ENCODE data around the gene HOXA1.

HOXA1 gene

DNA sequence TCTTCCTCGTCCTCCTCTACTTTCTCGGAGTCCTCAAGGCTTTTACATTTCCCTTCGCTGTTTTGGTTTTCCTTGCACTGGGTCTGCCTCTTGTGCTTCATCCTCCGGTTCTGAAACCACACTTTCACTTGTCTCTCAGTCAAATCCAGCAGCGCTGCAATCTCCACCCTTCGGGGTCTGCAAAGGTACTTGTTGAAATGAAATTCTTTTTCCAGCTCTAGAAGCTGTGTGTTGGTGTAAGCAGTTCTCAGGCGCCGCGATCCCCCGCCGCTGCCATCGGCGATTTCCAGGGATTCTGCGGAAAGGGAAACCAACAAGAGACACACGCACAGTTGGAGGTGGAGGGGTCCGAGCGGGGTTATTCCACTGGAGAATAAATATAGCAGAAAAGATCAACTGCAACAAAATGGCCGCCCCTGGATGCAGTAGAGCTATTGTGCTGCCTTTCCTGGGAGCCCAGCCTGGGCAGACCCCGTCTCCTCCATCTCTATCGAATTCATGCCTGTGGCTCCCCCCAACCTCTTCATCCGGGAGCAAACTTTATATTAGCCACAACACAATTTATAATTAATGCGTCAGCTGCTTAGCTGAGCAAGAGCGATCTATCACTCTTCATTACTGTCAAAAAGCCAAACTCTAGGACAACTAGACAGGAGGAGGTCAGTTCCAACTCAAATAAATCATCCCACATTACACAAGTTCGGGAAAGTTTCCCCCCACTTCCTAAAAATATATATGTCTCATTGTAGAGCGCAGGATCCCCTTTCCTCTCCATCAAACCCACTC, 5.6 kb upstream of the HOXA1 start:
- H3K36me3 ChIP-seq (ENCODE audit: insufficient read depth, low read length) = no peaks in the 10 kb centered on the region
- peak overlapping the region; percentile 33; the same call in 1 of the 2 replicates for H3K4me3 ChIP-seq (ENCODE audit: low read length)
- peaks cover 100% of the 10 kb centered on the region for H3K27me3 ChIP-seq (ENCODE audit: insufficient read depth, low read length)
- no peak overlapping the region; the same call in 1 of the 2 replicates for H3K9ac ChIP-seq (ENCODE audit: low read depth, low read length)
- H3K27ac ChIP-seq (ENCODE audit: low read depth, low read length) = peak overlapping the region; percentile 57; the same call in 1 of the 2 replicates
- H3K9me3 ChIP-seq (ENCODE audit: insufficient read depth, low read depth, low read length) = no peaks in the 10 kb centered on the region
- H3K4me1 ChIP-seq (ENCODE audit: insufficient read depth, low read length) = peaks cover 22% of the 10 kb centered on the region
- 9% methylated on average over 25 of the region's 25 CpGs for WGBS

DNA sequence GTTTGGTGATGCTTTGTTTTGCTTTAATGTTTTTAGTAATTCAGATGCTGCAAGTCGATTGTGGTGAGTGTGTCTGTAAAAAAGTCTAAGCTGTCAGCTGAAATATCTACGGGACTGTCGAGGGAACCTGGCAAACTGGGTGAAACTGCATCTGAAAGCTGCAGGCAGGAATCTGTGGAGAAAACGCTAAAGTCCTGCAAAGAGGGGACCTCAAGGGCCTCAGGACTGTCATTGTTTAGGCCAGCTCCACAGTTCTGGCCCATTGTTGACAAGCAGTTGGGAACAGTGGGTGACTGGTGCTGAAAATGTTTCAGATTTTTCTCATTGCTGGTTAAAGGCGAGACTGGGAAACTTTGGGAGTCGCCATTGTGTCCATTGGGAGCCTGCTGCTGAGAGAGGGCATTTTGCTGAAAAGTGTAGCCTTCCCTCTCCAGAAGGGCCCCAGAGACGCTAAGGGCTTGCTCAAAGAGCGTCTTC, 4.9 kb upstream of the HOXA1 start:
- Histone ChIP-seq H3K9ac (ENCODE audit: low read depth, low read length) (no peak overlapping the region; the same call in 1 of the 2 replicates), H3K4me1 (ENCODE audit: insufficient read depth, low read length) (peaks cover 21% of the 10 kb centered on the region), H3K27me3 (ENCODE audit: insufficient read depth, low read length) (peaks cover 100% of the 10 kb centered on the region), H3K36me3 (ENCODE audit: insufficient read depth, low read length) (no peaks in the 10 kb centered on the region), H3K4me3 (ENCODE audit: low read length) (peak overlapping the region; percentile 33; the same call in 1 of the 2 replicates), H3K9me3 (ENCODE audit: insufficient read depth, low read depth, low read length) (no peaks in the 10 kb centered on the region), H3K27ac (ENCODE audit: low read depth, low read length) (peak overlapping the region; percentile 57; the same call in 1 of the 2 replicates)
- WGBS = 7% methylated on average over 8 of the region's 8 CpGs

DNA sequence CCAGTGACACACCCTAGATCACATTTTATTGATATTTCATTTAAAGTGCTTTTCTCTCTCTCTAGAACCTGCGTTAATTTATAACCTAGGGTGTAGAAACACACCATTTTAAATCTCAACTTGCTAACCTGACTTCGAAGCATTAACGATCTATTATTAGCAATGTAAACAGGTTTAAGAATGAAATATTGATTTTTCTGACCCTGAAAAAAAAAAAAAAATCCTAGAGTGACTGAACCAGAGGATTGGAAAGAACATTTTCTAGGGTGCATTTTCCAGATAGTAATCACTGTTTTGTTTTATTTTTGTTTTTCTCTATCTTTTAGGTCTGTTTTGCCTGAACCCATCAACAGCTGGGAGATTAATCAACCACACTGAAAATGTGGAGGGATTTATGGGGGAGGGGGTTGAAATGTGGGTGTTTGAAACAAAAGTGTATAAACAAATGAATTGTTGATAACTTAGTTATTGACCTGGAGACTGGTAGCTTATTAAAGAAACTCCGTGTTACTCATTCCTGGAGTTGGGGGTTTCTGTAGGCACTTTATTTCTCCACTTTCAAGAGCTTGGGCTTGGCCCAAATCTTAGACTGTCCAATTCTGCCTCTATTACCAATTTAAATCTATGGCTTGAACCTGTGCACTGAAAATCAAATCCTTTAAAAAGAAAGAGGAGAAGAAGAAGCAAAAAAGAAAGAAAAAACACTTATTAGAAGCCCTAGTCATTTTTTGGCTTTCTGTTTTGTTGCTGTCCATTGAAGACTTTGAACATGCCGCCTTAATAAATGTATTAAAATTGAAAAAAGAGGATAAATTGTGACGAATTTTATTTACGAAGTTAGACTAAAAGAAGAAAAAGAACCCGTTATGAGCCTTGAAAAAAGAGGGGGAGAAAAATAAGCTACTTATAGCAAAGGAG, 3.9 kb upstream of the HOXA1 start:
- H3K27ac ChIP-seq (ENCODE audit: low read depth, low read length) = no peak overlapping the region
- no peaks in the 10 kb centered on the region for H3K36me3 ChIP-seq (ENCODE audit: insufficient read depth, low read length)
- peaks cover 100% of the 10 kb centered on the region for H3K27me3 ChIP-seq (ENCODE audit: insufficient read depth, low read length)
- H3K9ac ChIP-seq (ENCODE audit: low read depth, low read length) = no peak overlapping the region
- WGBS = 61% methylated on average over 7 of the region's 8 CpGs
- peaks cover 21% of the 10 kb centered on the region for H3K4me1 ChIP-seq (ENCODE audit: insufficient read depth, low read length)
- no peaks in the 10 kb centered on the region for H3K9me3 ChIP-seq (ENCODE audit: insufficient read depth, low read depth, low read length)
- H3K4me3 ChIP-seq (ENCODE audit: low read length) = peak overlapping the region; percentile 51; the same call in 1 of the 2 replicates

DNA sequence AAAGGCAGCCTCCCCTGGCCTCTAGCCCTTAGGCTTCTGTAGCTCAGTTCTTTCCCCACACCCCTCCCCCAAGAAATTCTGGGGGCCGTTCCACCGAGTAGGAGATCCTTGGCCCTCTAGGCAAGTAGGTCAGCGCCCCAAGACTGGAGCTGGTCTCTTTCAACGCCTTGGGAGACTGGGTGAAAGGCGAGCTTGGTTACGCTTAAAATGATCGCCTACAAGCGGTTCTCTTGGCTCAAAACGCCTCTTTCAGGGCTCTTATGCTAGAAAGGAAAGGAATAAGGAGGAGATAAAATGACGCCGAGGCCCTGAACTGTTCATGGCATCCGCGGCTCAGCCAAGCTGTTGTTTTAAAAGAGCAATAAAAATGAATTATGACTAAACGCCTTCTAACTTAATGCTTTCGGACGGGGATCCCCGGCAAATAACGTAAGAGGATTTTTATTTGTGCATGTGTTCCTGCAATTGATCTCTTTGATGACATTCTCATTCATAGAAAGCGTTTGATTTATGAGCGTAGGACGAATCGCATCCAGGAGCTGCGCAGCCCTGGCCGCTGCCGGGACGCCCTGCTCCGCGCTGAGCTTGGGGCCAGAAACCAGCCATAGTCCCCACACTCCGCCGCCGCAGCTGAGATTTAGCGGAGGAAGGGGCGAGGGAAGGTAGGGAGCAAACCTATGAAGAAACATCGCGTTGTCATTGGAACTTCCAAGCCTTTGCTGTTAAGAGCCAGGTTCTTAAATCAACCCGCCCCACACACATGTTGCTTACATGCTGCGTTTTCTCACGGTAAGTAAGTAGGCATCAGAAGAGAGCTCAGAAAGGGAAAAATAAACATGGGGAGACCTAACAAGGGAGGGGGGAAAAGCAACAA, 3.0 kb upstream of the HOXA1 start:
- H3K27ac ChIP-seq (ENCODE audit: low read depth, low read length) = no peak overlapping the region

DNA sequence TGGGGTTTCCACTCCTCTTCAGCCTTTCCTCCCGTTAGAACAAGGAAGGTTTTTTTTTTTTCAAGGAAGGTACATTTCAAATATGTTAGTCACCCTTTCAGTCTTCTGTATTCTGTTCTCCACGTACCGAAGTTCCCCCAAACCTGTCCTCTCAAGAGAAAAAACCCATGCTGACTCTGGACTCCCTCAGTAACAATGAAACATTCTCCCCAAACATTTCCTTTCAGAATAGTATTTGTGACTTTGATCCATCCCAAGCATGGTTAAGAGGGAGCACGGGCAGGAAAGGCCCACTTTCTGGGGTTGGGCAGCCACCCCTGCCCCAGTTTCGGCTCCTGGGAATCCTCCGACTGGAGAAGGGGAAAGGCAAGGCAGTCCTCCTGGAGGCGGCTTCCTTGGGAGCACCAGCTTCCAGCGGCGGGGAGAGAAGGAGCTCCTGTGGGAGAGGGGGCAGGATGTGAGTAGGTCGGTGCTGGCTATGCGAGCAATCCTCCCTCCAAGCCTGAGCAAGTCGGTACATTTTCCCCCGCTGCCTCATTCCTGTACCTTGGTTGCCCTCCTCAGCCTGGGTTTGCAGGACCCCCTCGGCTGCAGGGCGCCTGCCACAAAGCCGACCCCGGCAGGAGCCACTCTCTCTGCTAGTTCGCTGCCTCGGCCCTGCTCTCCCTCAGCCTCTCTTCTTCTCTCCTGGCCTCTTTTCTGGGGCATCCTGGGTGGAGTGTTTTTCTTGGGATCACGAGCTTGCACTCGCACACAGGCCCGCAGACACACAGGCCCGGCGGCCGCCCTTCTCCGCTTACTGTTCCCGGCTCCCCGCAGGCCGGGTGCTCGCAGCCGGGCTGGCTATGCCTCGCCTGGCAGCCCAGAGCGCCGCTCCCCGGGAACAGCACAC, 2.1 kb upstream of the HOXA1 start:
- H3K9me3 ChIP-seq (ENCODE audit: insufficient read depth, low read depth, low read length) = no peaks in the 10 kb centered on the region
- no peak overlapping the region for H3K27ac ChIP-seq (ENCODE audit: low read depth, low read length)
- no peaks in the 10 kb centered on the region for H3K36me3 ChIP-seq (ENCODE audit: insufficient read depth, low read length)
- peak overlapping the region; percentile 51 for H3K4me3 ChIP-seq (ENCODE audit: low read length)
- WGBS = 1% methylated on average over 34 of the region's 35 CpGs
- H3K27me3 ChIP-seq (ENCODE audit: insufficient read depth, low read length) = peaks cover 100% of the 10 kb centered on the region
- no peak overlapping the region; the same call in 1 of the 2 replicates for H3K9ac ChIP-seq (ENCODE audit: low read depth, low read length)
- H3K4me1 ChIP-seq (ENCODE audit: insufficient read depth, low read length) = peaks cover 27% of the 10 kb centered on the region

More for the DNA sequence above, 3.0 kb upstream of the HOXA1 start:
- Histone ChIP-seq H3K9me3 (ENCODE audit: insufficient read depth, low read depth, low read length) (no peaks in the 10 kb centered on the region), H3K36me3 (ENCODE audit: insufficient read depth, low read length) (no peaks in the 10 kb centered on the region), H3K4me1 (ENCODE audit: insufficient read depth, low read length) (peaks cover 21% of the 10 kb centered on the region), H3K4me3 (ENCODE audit: low read length) (peak overlapping the region; percentile 51; the same call in 1 of the 2 replicates), H3K9ac (ENCODE audit: low read depth, low read length) (no peak overlapping the region; the same call in 1 of the 2 replicates), H3K27me3 (ENCODE audit: insufficient read depth, low read length) (peaks cover 100% of the 10 kb centered on the region)
- 3% methylated on average over 38 of the region's 38 CpGs for WGBS

DNA sequence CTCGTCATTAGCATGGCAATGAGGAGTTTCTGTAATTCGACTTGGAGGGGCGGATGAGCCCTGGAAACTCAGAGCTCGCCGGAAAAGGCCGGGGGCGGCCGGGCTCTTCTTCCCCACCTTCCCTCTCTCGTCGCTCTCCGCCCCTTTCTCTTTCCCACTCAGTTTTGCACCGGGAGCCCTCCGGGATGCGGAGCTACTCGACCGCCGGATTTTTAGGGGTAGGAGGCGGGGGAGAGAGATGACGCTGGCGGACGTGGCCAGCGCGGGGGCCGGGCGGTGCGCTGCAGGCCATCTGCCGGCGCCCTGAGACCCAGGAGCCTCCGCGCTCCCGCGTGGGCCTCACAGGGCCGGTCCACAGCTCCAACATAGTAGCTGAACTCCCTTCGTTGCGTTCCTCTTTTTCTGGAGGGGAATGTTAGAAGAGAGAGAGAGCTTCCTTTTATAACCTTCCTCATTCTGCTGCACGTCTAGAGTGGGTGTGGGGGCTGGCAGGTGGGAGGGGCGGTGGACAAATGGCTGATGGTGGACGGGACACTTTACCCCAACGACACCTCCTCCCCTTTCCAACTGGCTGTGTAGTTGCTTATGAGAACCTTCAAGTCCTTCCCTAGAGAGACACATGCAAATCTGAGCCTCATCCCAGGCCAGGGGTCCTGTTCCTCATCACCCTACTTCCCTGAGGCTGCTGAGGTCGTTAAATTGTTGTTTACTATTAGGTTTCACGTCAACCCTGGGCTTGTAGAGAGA, 1.1 kb upstream of the HOXA1 start:
- under 1% methylated on average over 39 of the region's 41 CpGs for WGBS
- Histone ChIP-seq H3K27ac (ENCODE audit: low read depth, low read length) (no peak overlapping the region), H3K4me3 (ENCODE audit: low read length) (peak overlapping the region; percentile 51), H3K9ac (ENCODE audit: low read depth, low read length) (no peak overlapping the region), H3K36me3 (ENCODE audit: insufficient read depth, low read length) (no peaks in the 10 kb centered on the region), H3K4me1 (ENCODE audit: insufficient read depth, low read length) (peaks cover 35% of the 10 kb centered on the region), H3K9me3 (ENCODE audit: insufficient read depth, low read depth, low read length) (no peaks in the 10 kb centered on the region), H3K27me3 (ENCODE audit: insufficient read depth, low read length) (peaks cover 100% of the 10 kb centered on the region)

DNA sequence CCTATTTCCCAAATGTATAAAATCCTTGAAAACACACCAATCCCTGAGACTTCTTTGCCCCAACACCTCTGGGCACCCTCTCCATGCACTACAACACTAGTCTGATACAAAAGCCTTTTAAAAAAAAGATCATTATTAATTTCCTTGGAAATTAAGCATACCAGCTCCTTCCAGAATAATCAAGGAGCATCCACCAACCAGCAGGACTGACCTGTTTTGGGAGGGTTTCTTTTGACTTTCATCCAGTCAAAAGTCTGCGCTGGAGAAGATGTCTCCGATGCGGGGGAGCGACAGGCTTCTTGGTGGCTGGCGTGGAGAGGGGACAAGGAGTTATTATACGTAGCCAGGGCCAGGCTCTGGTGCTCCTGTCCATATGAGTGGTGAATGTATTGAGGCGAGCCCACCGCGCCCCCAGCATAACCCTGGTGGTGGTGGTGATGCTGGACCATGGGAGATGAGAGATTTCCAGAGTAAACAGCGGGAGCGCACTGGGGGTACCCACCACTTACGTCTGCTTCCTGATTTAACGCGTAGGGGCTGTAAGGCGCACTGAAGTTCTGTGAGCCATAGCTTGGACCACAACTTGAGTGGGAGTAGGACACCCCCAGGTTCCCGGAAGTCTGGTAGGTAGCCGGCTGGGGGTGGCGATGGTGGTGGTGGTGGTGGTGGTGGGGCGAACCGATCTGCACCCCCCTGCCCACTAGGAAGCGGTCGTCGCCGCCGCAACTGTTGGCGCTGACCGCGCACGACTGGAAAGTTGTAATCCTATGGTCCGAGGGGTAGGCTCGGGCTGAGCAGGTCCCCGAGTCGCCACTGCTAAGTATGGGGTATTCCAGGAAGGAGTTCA, 527 bp downstream of the HOXA1 start:
- Histone ChIP-seq H3K4me3 (ENCODE audit: low read length) (peak overlapping the region; percentile 51), H3K27ac (ENCODE audit: low read depth, low read length) (no peak overlapping the region), H3K36me3 (ENCODE audit: insufficient read depth, low read length) (no peaks in the 10 kb centered on the region), H3K9me3 (ENCODE audit: insufficient read depth, low read depth, low read length) (no peaks in the 10 kb centered on the region), H3K9ac (ENCODE audit: low read depth, low read length) (no peak overlapping the region), H3K27me3 (ENCODE audit: insufficient read depth, low read length) (peaks cover 100% of the 10 kb centered on the region), H3K4me1 (ENCODE audit: insufficient read depth, low read length) (peaks cover 40% of the 10 kb centered on the region)
- WGBS = 1% methylated on average over 32 of the region's 33 CpGs

DNA sequence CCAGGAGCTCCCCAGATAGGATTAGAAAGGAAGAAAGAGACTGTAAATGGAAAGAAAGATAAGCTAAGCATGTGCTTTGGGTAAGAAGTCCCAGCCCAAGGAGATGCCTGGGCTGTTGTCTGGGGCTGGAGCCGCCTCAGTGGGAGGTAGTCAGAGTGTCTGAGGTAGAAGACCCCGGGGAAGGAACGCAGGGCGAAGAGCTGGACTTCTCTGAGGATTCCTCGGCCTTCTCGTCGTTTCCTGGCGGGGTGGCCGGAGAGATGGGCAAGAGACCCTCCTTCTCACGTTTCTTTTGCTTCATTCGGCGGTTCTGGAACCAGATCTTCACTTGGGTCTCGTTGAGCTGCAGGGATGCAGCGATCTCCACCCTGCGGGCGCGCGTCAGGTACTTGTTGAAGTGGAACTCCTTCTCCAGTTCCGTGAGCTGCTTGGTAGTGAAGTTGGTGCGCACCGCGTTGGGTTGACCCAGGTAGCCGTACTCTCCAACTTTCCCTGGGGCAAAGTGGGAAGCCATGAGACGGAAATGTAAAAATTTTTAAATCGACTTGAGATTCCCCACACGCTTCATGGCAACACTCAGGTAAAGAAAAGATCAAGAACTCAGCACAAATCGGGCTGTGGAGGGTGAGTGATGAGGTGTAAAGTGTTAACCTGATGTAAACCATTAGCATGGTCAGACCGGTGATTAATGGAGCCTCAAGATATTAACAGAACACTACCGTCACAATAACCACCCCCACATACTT, 1.3 kb downstream of the HOXA1 start:
- Histone ChIP-seq H3K36me3 (ENCODE audit: insufficient read depth, low read length) (no peaks in the 10 kb centered on the region), H3K9ac (ENCODE audit: low read depth, low read length) (no peak overlapping the region), H3K9me3 (ENCODE audit: insufficient read depth, low read depth, low read length) (no peaks in the 10 kb centered on the region), H3K4me1 (ENCODE audit: insufficient read depth, low read length) (peaks cover 35% of the 10 kb centered on the region), H3K27ac (ENCODE audit: low read depth, low read length) (no peak overlapping the region), H3K4me3 (ENCODE audit: low read length) (no peak overlapping the region), H3K27me3 (ENCODE audit: insufficient read depth, low read length) (peaks cover 100% of the 10 kb centered on the region)
- WGBS = 4% methylated on average over 29 of the region's 29 CpGs

Data from HUES64 (cell line).